Activated naive CD8-positive, alpha-beta T cell treated with anti-CD3 and anti-CD28 coated beads for 36 hours (primary cell): ENCODE results near the gene SETD2. TPM values are rescaled to one million over a fixed set of nuclear protein-coding genes. Genes with fewer than 3 reads are reported as not detected.

Experiments used
- DNase-seq: peaks from one replicate; pipeline ENCODE4 v3.0.0; 2021
- H3K27ac Mint-ChIP-seq: one replicate; pipeline ENCODE4 v1.8.0; 2022; ENCODE audit warnings: mild to moderate bottlenecking, moderate library complexity, mixed read lengths
- H3K27me3 Mint-ChIP-seq: one replicate; pipeline ENCODE4 v1.8.0; 2022; ENCODE audit warnings: mild to moderate bottlenecking, mixed read lengths
- H3K36me3 Mint-ChIP-seq: one replicate; pipeline ENCODE4 v1.8.0; 2021; ENCODE audit warnings: mild to moderate bottlenecking, mixed read lengths
- H3K4me1 Mint-ChIP-seq: one replicate; pipeline ENCODE4 v1.8.0; 2021; ENCODE audit warnings: mixed read lengths
- H3K4me3 Mint-ChIP-seq: one replicate; pipeline ENCODE4 v1.8.0; 2022; ENCODE audit warnings: mild to moderate bottlenecking, moderate library complexity, mixed read lengths
- H3K9me3 Mint-ChIP-seq: one replicate; pipeline ENCODE4 v1.8.0; 2022; ENCODE audit warnings: mixed read lengths
- total RNA-seq, 2 experiments: library from RNA; stranded (reverse); gene quantifications; one replicate each; pipeline ENCODE4 v1.2.3, GENCODE V29; 2021

SETD2 gene
- total RNA-seq, 2 experiments from 2014 or later, result 33.7 to 35.9 TPM

- Mint-ChIP-seq H3K27me3 (no peaks in the 10 kb centered on the region), H3K9me3 (no peaks in the 10 kb centered on the region), H3K36me3 (peaks cover 22% of the 10 kb centered on the region), H3K4me1 (peaks cover 42% of the 10 kb centered on the region), H3K4me3 (peak overlapping the region; percentile 30), H3K27ac (peak overlapping the region; percentile 89)
- DNase-seq, result no peak
Observed at GRCh38 chr3:46988616-46989015, 175.3 kb downstream of the SETD2 start.

GRCh38 chr3:46987743-46988401 lies 176.0 kb downstream of the SETD2 start:
- peak; percentile 85 for DNase-seq
- H3K9me3 Mint-ChIP-seq, result no peaks in the 10 kb centered on the region
- H3K4me3 Mint-ChIP-seq, result peak overlapping the region; percentile 73
- H3K27ac Mint-ChIP-seq, result peak overlapping the region; percentile 89
- peaks cover 42% of the 10 kb centered on the region for H3K4me1 Mint-ChIP-seq
- H3K36me3 Mint-ChIP-seq, result peaks cover 22% of the 10 kb centered on the region
- no peaks in the 10 kb centered on the region for H3K27me3 Mint-ChIP-seq

GRCh38 chr3:46987319-46987742 lies 176.6 kb downstream of the SETD2 start:
- no peaks in the 10 kb centered on the region for H3K9me3 Mint-ChIP-seq
- peak overlapping the region; percentile 89 for H3K27ac Mint-ChIP-seq
- peaks cover 42% of the 10 kb centered on the region for H3K4me1 Mint-ChIP-seq
- H3K27me3 Mint-ChIP-seq, result no peaks in the 10 kb centered on the region
- peaks cover 22% of the 10 kb centered on the region for H3K36me3 Mint-ChIP-seq
- peak overlapping the region; percentile 73 for H3K4me3 Mint-ChIP-seq
- DNase-seq, result no peak

- no peaks in the 10 kb centered on the region for H3K9me3 Mint-ChIP-seq
- no peaks in the 10 kb centered on the region for H3K27me3 Mint-ChIP-seq
- H3K27ac Mint-ChIP-seq, result peak overlapping the region; percentile 89
- no peak overlapping the region for H3K4me3 Mint-ChIP-seq
- H3K4me1 Mint-ChIP-seq, result peaks cover 42% of the 10 kb centered on the region
- DNase-seq, result no peak
- peaks cover 22% of the 10 kb centered on the region for H3K36me3 Mint-ChIP-seq
Observed at GRCh38 chr3:46986782-46987310, 177.1 kb downstream of the SETD2 start.

GRCh38 chr3:46986055-46986730 lies 177.7 kb downstream of the SETD2 start:
- Mint-ChIP-seq H3K9me3 (no peaks in the 10 kb centered on the region), H3K27me3 (no peaks in the 10 kb centered on the region), H3K27ac (peak overlapping the region; percentile 47), H3K4me1 (peaks cover 43% of the 10 kb centered on the region), H3K36me3 (peaks cover 23% of the 10 kb centered on the region), H3K4me3 (no peak overlapping the region)
- DNase-seq, result no peak

GRCh38 chr3:46985588-46985987 lies 178.3 kb downstream of the SETD2 start:
- H3K4me1 Mint-ChIP-seq, result peaks cover 49% of the 10 kb centered on the region
- no peak for DNase-seq
- no peak overlapping the region for H3K4me3 Mint-ChIP-seq
- H3K27me3 Mint-ChIP-seq, result no peaks in the 10 kb centered on the region
- H3K36me3 Mint-ChIP-seq, result peaks cover 25% of the 10 kb centered on the region
- H3K27ac Mint-ChIP-seq, result no peak overlapping the region
- no peaks in the 10 kb centered on the region for H3K9me3 Mint-ChIP-seq

GRCh38 chr3:46984591-46985459 lies 179.1 kb downstream of the SETD2 start:
- H3K27ac Mint-ChIP-seq, result no peak overlapping the region
- no peaks in the 10 kb centered on the region for H3K27me3 Mint-ChIP-seq
- H3K4me1 Mint-ChIP-seq, result peaks cover 49% of the 10 kb centered on the region
- peaks cover 23% of the 10 kb centered on the region for H3K36me3 Mint-ChIP-seq
- no peak for DNase-seq
- H3K4me3 Mint-ChIP-seq, result no peak overlapping the region
- H3K9me3 Mint-ChIP-seq, result no peaks in the 10 kb centered on the region

GRCh38 chr3:46982546-46982945 lies 181.4 kb downstream of the SETD2 start:
- Mint-ChIP-seq H3K27me3 (no peaks in the 10 kb centered on the region), H3K36me3 (peaks cover 10% of the 10 kb centered on the region), H3K27ac (no peak overlapping the region), H3K9me3 (no peaks in the 10 kb centered on the region), H3K4me1 (peaks cover 48% of the 10 kb centered on the region), H3K4me3 (no peak overlapping the region)
- DNase-seq, result no peak

- Mint-ChIP-seq H3K36me3 (peaks cover 10% of the 10 kb centered on the region), H3K4me1 (peaks cover 46% of the 10 kb centered on the region), H3K27me3 (no peaks in the 10 kb centered on the region), H3K4me3 (no peak overlapping the region), H3K9me3 (no peaks in the 10 kb centered on the region), H3K27ac (no peak overlapping the region)
- DNase-seq, result no peak
Observed at GRCh38 chr3:46981932-46982471, 181.9 kb downstream of the SETD2 start.

- peaks cover 30% of the 10 kb centered on the region for H3K4me1 Mint-ChIP-seq
- peaks cover 4% of the 10 kb centered on the region for H3K27me3 Mint-ChIP-seq
- H3K27ac Mint-ChIP-seq, result no peak overlapping the region
- no peaks in the 10 kb centered on the region for H3K9me3 Mint-ChIP-seq
- peaks cover 15% of the 10 kb centered on the region for H3K36me3 Mint-ChIP-seq
- peak overlapping the region; percentile 87 for H3K4me3 Mint-ChIP-seq
- no peak for DNase-seq
Observed at GRCh38 chr3:46979958-46980497, 183.9 kb downstream of the SETD2 start.

- no peaks in the 10 kb centered on the region for H3K9me3 Mint-ChIP-seq
Observed at GRCh38 chr3:46978985-46979944, 184.6 kb downstream of the SETD2 start, which contains the start of gene NBEAL2. Gene NBEAL2 (plus strand): TSS chr3:46979666. CDS start chr3:46979862, 196 bp downstream.

GRCh38 chr3:46978381-46978780 lies 185.5 kb downstream of the SETD2 start:
- Mint-ChIP-seq H3K27me3 (peaks cover 4% of the 10 kb centered on the region), H3K36me3 (peaks cover 25% of the 10 kb centered on the region)

More at GRCh38 chr3:46978985-46979944, 184.6 kb downstream of the SETD2 start, which contains the start of gene NBEAL2:
- DNase-seq, result peak; percentile 97
- peak within 1 kb of the TSS; percentile 93 for H3K27ac Mint-ChIP-seq
- peaks cover 4% of the 10 kb centered on the region for H3K27me3 Mint-ChIP-seq
- peaks cover 31% of the 10 kb centered on the region for H3K4me1 Mint-ChIP-seq
- peak within 1 kb of the TSS; percentile 87 for H3K4me3 Mint-ChIP-seq
- H3K36me3 Mint-ChIP-seq, result peaks cover 19% of the 10 kb centered on the region

GRCh38 chr3:46977811-46978195 lies 186.1 kb downstream of the SETD2 start:
- Mint-ChIP-seq H3K27me3 (peaks cover 4% of the 10 kb centered on the region), H3K9me3 (no peaks in the 10 kb centered on the region), H3K4me1 (peaks cover 41% of the 10 kb centered on the region), H3K27ac (peak overlapping the region; percentile 57), H3K4me3 (peak overlapping the region; percentile 95), H3K36me3 (peaks cover 27% of the 10 kb centered on the region)
- no peak for DNase-seq

More at GRCh38 chr3:46978381-46978780, 185.5 kb downstream of the SETD2 start:
- no peak for DNase-seq
- peak overlapping the region; percentile 95 for H3K4me3 Mint-ChIP-seq
- H3K27ac Mint-ChIP-seq, result peak overlapping the region; percentile 93
- H3K4me1 Mint-ChIP-seq, result peaks cover 39% of the 10 kb centered on the region
- H3K9me3 Mint-ChIP-seq, result no peaks in the 10 kb centered on the region
